ENCODE results near the gene ZNF385D. TPM values are rescaled to one million over a fixed set of nuclear protein-coding genes. Genes with fewer than 3 reads are reported as not detected.

Gene ZNF385D
- total and polyA plus RNA-seq, 2 of the 13 experiments (the other 11 are each of a cell fraction or from before 2014, with no cell fraction given): not detected

DNA sequence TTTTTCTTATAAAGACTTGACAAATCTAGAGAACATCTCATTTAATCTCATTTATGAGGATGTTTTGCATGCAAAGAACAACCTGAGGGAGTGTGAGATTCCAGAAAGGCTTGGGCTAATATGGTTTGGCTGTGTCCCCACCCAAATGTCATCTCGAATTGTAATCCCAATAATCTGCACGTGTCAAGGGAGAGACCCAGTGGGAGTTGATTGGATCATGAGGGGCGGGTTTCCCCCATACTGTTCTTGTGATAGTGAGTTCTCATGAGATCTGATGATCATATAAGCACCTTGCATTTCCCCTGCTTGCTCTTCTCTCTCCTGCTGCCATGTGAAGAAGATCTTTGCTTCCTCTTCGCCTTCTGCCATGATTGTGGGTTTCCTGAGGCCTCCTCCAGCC lies 103.0 kb downstream of the ZNF385D start (continued):
- TF ChIP-seq ZNF761 (CRISPR knock-in tag; conservative IDR thresholded peaks at IDR 0.05) (no peak), PHF8 (CRISPR knock-in tag; IDR thresholded peaks at IDR 0.05) (no peak), KMT2A (CRISPR knock-in tag; IDR thresholded peaks at IDR 0.05) (no peak), FOXP4 (CRISPR knock-in tag; IDR thresholded peaks at IDR 0.05) (no peak)

- no peak overlapping the region for H2AFZ ChIP-seq (ENCODE audit: low read length)
- H3K4me2 ChIP-seq (ENCODE audit: low read depth, low read length): no peak overlapping the region
- DNase-seq (ENCODE audit: low spot score) (no peak), FAIRE-seq (no peak), ATAC-seq (no peak)
- POLR2A ChIA-PET: no interaction called here
- no TSS peak for BruUV-seq (replicated peaks)
- no peaks in the 10 kb centered on the region for H3K79me2 ChIP-seq (ENCODE audit: insufficient read depth, low read length)
- in situ Hi-C loops (cut with HindIII; ENCODE audit: extremely low pct_ligation_motif_present, low pct_unique_long_range_greater_than_20kb) (no loop called here), intact Hi-C loops (cut with micrococcal nuclease; ENCODE audit: unreplicated experiment) (no loop called here)
- 0% methylated on average over 4 of the region's 4 CpGs for WGBS (ENCODE audit: low lambda C conversion rate)
- no peak overlapping the region for H3K4me3 ChIP-seq (replicated peaks in 1 of 3; ENCODE audit: insufficient read depth in 1 of 3, low read depth in 2 of 3, low read length in 3 of 3)
- H3K4me1 ChIP-seq (ENCODE audit: insufficient read depth, low read length): no peaks in the 10 kb centered on the region
- H3K27me3 ChIP-seq (ENCODE audit: control insufficient read depth in 1 of 2, insufficient read depth in 2 of 2, low read length in 2 of 2): no peaks in the 10 kb centered on the region
- no peaks in the 10 kb centered on the region for H3K36me3 ChIP-seq (replicated peaks in 1 of 2; ENCODE audit: control insufficient read depth in 1 of 2, insufficient read depth in 2 of 2, low read length in 2 of 2)
- no peak overlapping the region for H3K9ac ChIP-seq (ENCODE audit: insufficient read depth, low read depth, low read length)
- no peak overlapping the region for H3K27ac ChIP-seq (ENCODE audit: extremely low read length, insufficient read depth, low read length)
- CTCF ChIA-PET (ENCODE audit: low intra/inter-chr PET ratio, low total read pairs): no interaction called here
- H3K9me3 ChIP-seq (ENCODE audit: low read length): no peaks in the 10 kb centered on the region
- no peaks in the 10 kb centered on the region for H4K20me1 ChIP-seq (ENCODE audit: insufficient read depth, low read length)
- no peak for TF ChIP-seq ELK4 (CRISPR knock-in tag; IDR thresholded peaks at IDR 0.05; ENCODE audit: borderline replicate concordance)
- TF ChIP-seq, protein P1, sequence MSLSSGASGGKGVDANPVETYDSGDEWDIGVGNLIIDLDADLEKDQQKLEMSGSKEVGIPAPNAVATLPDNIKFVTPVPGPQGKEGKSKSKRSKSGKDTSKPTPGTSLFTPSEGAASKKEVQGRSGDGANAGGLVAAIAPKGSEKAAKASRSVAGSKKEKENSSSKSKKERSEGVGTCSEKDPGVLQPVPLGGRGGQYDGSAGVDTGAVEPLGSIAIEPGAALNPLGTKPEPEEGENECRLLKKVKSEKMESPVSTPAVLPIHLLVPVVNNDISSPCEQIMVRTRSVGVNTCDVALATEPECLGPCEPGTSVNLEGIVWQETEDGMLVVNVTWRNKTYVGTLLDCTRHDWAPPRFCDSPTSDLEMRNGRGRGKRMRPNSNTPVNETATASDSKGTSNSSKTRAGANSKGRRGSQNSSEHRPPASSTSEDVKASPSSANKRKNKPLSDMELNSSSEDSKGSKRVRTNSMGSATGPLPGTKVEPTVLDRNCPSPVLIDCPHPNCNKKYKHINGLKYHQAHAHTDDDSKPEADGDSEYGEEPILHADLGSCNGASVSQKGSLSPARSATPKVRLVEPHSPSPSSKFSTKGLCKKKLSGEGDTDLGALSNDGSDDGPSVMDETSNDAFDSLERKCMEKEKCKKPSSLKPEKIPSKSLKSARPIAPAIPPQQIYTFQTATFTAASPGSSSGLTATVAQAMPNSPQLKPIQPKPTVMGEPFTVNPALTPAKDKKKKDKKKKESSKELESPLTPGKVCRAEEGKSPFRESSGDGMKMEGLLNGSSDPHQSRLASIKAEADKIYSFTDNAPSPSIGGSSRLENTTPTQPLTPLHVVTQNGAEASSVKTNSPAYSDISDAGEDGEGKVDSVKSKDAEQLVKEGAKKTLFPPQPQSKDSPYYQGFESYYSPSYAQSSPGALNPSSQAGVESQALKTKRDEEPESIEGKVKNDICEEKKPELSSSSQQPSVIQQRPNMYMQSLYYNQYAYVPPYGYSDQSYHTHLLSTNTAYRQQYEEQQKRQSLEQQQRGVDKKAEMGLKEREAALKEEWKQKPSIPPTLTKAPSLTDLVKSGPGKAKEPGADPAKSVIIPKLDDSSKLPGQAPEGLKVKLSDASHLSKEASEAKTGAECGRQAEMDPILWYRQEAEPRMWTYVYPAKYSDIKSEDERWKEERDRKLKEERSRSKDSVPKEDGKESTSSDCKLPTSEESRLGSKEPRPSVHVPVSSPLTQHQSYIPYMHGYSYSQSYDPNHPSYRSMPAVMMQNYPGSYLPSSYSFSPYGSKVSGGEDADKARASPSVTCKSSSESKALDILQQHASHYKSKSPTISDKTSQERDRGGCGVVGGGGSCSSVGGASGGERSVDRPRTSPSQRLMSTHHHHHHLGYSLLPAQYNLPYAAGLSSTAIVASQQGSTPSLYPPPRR (CRISPR knock-in tag; IDR thresholded peaks at IDR 0.05; ENCODE audit: borderline replicate concordance): no peak
- TF ChIP-seq ZNF713 (CRISPR knock-in tag; IDR thresholded peaks at IDR 0.05): no peak
- TF ChIP-seq RERE (CRISPR knock-in tag; IDR thresholded peaks at IDR 0.05; ENCODE audit: low read depth): no peak
These were observed 105.7 kb downstream of the ZNF385D start for GRCh38 chr3:21645121-21645897.

All from HepG2 (cell line).